HEK293T (cell line): ENCODE measurements around the gene COPS3.
"Not testable (repeated sequence)": the region's sequence is repeated elsewhere in the genome, so short reads cannot be mapped to it uniquely, and the experiment has no call there.

ENCODE experiments used
- CTCF ChIA-PET: fragments of 350-600 bp; formaldehyde crosslinking; extraction: SDS; loops from one replicate; lab custom pipeline; 2021; ENCODE audit warnings: antibody characterized with exemption, inconsistent platforms; lab: Yijun Ruan, JAX
- POLR2A ChIA-PET: fragments of 350-600 bp; formaldehyde crosslinking; extraction: SDS; loops from one replicate; lab custom pipeline; 2020; ENCODE audit warnings: antibody characterized with exemption, inconsistent platforms; lab: Yijun Ruan, JAX
- DNase-seq: peaks from one replicate; pipeline ENCODE4 v3.0.0; 2012; ENCODE audit warnings: mixed read lengths; ENCODE audit errors: extremely low spot score
- ARNT ChIP-seq: fragments of 450-650 bp; IDR thresholded peaks from 2 replicates; pipeline ENCODE4 v1.6.1; 2017; ENCODE audit warnings: mild to moderate bottlenecking
- BHLHE40 ChIP-seq: fragments of 450-650 bp; IDR thresholded peaks from 2 replicates; pipeline ENCODE4 v1.6.1; 2016; ENCODE audit warnings: mild to moderate bottlenecking, moderate library complexity, borderline replicate concordance
- CTBP1 ChIP-seq: fragments of 450-650 bp; IDR thresholded peaks from 2 replicates; pipeline ENCODE4 v1.6.1; 2016; ENCODE audit warnings: borderline replicate concordance
- ELF4 ChIP-seq: fragments of 450-650 bp; IDR thresholded peaks from 2 replicates; pipeline ENCODE4 v1.6.1; 2017; ENCODE audit warnings: antibody characterized with exemption
- FOXA1 ChIP-seq: fragments of 450-650 bp; IDR thresholded peaks from 2 replicates; pipeline ENCODE4 v1.6.1; 2016; ENCODE audit warnings: mild to moderate bottlenecking
- FOXK2 ChIP-seq: fragments of 450-650 bp; IDR thresholded peaks from 2 replicates; pipeline ENCODE4 v1.6.1; 2016; ENCODE audit warnings: mild to moderate bottlenecking
- FOXM1 ChIP-seq: fragments of 450-650 bp; IDR thresholded peaks from 2 replicates; pipeline ENCODE4 v1.6.1; 2017; ENCODE audit warnings: mild to moderate bottlenecking, borderline replicate concordance
- HDGF ChIP-seq: fragments of 450-650 bp; IDR thresholded peaks from 2 replicates; pipeline ENCODE4 v1.6.1; 2017; ENCODE audit warnings: antibody characterized with exemption, borderline replicate concordance
- L3MBTL2 ChIP-seq: fragments of 450-650 bp; conservative IDR thresholded peaks from 2 replicates; pipeline ENCODE4 v1.6.1; 2016; ENCODE audit warnings: mild to moderate bottlenecking
- LEF1 ChIP-seq: fragments of 450-650 bp; IDR thresholded peaks from 2 replicates; pipeline ENCODE4 v1.6.1; 2017; ENCODE audit warnings: mild to moderate bottlenecking, borderline replicate concordance
- NFRKB ChIP-seq: fragments of 450-650 bp; IDR thresholded peaks from 2 replicates; pipeline ENCODE4 v1.6.1; 2016; ENCODE audit warnings: mild to moderate bottlenecking, moderate library complexity
- SP1 ChIP-seq: fragments of 450-650 bp; IDR thresholded peaks from 2 replicates; pipeline ENCODE4 v1.6.1; 2017
- SUZ12 ChIP-seq: fragments of 450-650 bp; IDR thresholded peaks from 2 replicates; pipeline ENCODE4 v1.6.1; 2016; ENCODE audit warnings: mild to moderate bottlenecking
- TARDBP ChIP-seq: fragments of 450-650 bp; IDR thresholded peaks from 2 replicates; pipeline ENCODE4 v1.6.1; 2016
- ZNF384 ChIP-seq: fragments of 450-650 bp; IDR thresholded peaks from 2 replicates; pipeline ENCODE4 v1.6.1; 2016
- TF ChIP-seq, protein P1 (sequence below): fragments of 450-650 bp; IDR thresholded peaks from 2 replicates; pipeline ENCODE4 v1.6.1; 2016

COPS3 gene

GRCh38 chr17:17289701-17290100 lies 8.7 kb upstream of the COPS3 start:
- ChIA-PET CTCF (interaction anchor here (0.8 kb wide), 1 partner anchor 19 kb away, joined by 7 read pairs; no protein-coding TSS in a partner anchor), POLR2A (interaction anchor here (2.6 to 2.9 kb wide), 2 partner anchors 9 to 11 kb away, joined by 16 to 17 read pairs; partner anchors contain the start of gene COPS3)
- no peak for DNase-seq
- no peak for TF ChIP-seq NFRKB
- no peak for TF ChIP-seq FOXA1
- TF ChIP-seq FOXK2: no peak
- TF ChIP-seq, protein P1, sequence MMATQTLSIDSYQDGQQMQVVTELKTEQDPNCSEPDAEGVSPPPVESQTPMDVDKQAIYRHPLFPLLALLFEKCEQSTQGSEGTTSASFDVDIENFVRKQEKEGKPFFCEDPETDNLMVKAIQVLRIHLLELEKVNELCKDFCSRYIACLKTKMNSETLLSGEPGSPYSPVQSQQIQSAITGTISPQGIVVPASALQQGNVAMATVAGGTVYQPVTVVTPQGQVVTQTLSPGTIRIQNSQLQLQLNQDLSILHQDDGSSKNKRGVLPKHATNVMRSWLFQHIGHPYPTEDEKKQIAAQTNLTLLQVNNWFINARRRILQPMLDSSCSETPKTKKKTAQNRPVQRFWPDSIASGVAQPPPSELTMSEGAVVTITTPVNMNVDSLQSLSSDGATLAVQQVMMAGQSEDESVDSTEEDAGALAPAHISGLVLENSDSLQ: no peak
- TF ChIP-seq CTBP1: no peak
- TF ChIP-seq BHLHE40: no peak
- no peak for TF ChIP-seq LEF1
- TF ChIP-seq ELF4: no peak
- no peak for TF ChIP-seq HDGF
- no peak for TF ChIP-seq ARNT
- no peak for TF ChIP-seq ZNF384
- TF ChIP-seq L3MBTL2: no peak
- no peak for TF ChIP-seq TARDBP
- no peak for TF ChIP-seq FOXM1
- TF ChIP-seq SUZ12: no peak
- no peak for TF ChIP-seq SP1

DNA sequence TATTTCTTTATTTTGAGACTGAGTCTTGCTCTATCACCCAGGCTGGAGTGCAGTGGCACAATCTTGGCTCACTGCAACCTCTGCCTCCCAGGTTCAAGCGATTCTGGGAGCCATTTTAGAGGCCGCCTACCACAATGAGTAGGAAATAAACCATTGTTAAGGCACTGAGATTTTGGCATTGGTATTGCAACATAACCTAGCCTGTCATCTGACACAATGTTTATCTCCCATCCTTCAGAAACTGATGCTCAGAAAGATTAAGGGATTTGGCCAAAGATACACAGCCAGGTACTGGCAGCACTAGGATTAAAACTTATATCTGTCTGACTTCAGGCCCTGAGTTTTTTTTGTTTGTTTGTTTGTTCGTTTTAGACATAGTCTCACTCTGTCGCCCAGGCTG lies 8.0 kb upstream of the COPS3 start:
- TF ChIP-seq ELF4: no peak
- TF ChIP-seq FOXM1: no peak
- TF ChIP-seq FOXK2: no peak
- TF ChIP-seq NFRKB: no peak
- no peak for TF ChIP-seq SP1
- TF ChIP-seq TARDBP: no peak
- no peak for TF ChIP-seq HDGF
- no peak for TF ChIP-seq ARNT
- no peak for TF ChIP-seq LEF1
- TF ChIP-seq, protein P1: no peak
- TF ChIP-seq FOXA1: no peak
- TF ChIP-seq CTBP1: no peak
- ChIA-PET POLR2A (interaction anchor here (2.6 to 2.9 kb wide), 2 partner anchors 8 to 12 kb away, joined by 16 to 17 read pairs; partner anchors contain the start of gene COPS3), CTCF (interaction anchor here (0.8 kb wide), 1 partner anchor 19 kb away, joined by 7 read pairs; no protein-coding TSS in a partner anchor)
- no peak for DNase-seq

DNA sequence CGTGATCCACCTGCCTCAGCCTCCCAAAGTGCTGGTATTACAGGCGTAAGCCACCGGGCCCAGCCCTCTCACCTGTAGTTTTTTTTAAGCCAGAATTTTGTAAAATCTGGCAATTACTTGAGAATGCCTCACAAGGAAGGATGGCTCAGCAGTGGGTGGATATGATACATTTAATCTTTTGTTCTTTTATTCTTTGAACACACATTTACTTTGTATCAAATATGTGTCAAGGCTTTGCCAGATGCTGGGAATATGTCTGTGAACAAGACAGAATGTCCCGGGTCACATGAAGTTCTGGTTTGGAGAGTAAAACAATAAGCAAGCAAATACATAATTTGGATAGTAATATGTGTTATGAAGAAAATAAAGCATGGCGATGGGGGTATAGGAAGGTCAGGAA lies 4.9 kb upstream of the COPS3 start:
- ChIA-PET CTCF (no interaction called here), POLR2A (no interaction called here)
- DNase-seq: no peak
- no peak for TF ChIP-seq ELF4
- no peak for TF ChIP-seq CTBP1
- no peak for TF ChIP-seq FOXK2

DNA sequence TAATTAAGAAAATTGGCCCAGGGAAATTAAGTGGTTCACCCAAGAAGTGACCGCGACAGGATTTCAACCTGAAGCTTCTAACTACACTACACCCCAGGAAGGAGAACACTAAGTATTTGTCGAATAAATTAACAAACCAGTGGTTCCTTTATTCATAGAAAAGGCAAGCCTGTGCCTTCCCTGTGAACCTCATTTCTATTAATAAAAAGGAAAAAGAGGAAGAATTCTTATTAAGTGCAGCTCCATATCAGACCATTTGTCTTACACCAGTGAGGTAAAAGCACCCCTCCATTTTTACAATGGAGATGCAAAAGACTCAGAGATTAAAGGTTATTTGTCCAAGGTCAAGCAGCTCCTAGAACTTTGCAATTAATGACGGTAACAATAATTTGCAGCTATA lies 1.7 kb downstream of the COPS3 start:
- no peak for TF ChIP-seq ELF4
- no peak for TF ChIP-seq CTBP1
- TF ChIP-seq HDGF: no peak
- DNase-seq: no peak
- ChIA-PET POLR2A (interaction anchor here (2.5 to 4.8 kb wide), 2 partner anchors 9 to 22 kb away, joined by 11 to 61 read pairs; no protein-coding TSS in a partner anchor), CTCF (no interaction called here)

GRCh38 chr17:17277431-17277830 lies 3.6 kb downstream of the COPS3 start:
- POLR2A ChIA-PET: interaction anchor here (0.9 kb wide), 1 partner anchor 39 kb away, joined by 3 read pairs; no protein-coding TSS in a partner anchor
- DNase-seq, CTCF ChIA-PET: not testable (repeated sequence)

GRCh38 chr17:17275971-17276370 lies 5.1 kb downstream of the COPS3 start:
- ChIA-PET CTCF (no interaction called here), POLR2A (interaction anchor here (2.2 kb wide), 1 partner anchor 25 kb away, joined by 13 read pairs; no protein-coding TSS in a partner anchor)
- TF ChIP-seq FOXM1: no peak
- TF ChIP-seq, protein P1: no peak
- TF ChIP-seq CTBP1: no peak
- TF ChIP-seq HDGF: no peak
- TF ChIP-seq LEF1: no peak
- TF ChIP-seq ARNT: no peak
- no peak for TF ChIP-seq L3MBTL2
- no peak for TF ChIP-seq SP1
- TF ChIP-seq ELF4: no peak
- no peak for TF ChIP-seq BHLHE40
- TF ChIP-seq NFRKB: no peak
- no peak for TF ChIP-seq FOXA1
- TF ChIP-seq TARDBP: no peak
- no peak for TF ChIP-seq FOXK2
- TF ChIP-seq ZNF384: no peak
- no peak for TF ChIP-seq SUZ12
- DNase-seq: no peak
